A204.1 (cell line): ENCODE measurements around the gene KLF6.
"Not testable (repeated sequence)": the region's sequence is repeated elsewhere in the genome, so short reads cannot be mapped to it uniquely, and the experiment has no call there.

Experiments
- FAIRE-seq: peaks from 2 replicates; lab custom pipeline; 2012; peaks lifted over from hg19 to GRCh38; lab: Jason Lieb, UNC

Gene KLF6

DNA sequence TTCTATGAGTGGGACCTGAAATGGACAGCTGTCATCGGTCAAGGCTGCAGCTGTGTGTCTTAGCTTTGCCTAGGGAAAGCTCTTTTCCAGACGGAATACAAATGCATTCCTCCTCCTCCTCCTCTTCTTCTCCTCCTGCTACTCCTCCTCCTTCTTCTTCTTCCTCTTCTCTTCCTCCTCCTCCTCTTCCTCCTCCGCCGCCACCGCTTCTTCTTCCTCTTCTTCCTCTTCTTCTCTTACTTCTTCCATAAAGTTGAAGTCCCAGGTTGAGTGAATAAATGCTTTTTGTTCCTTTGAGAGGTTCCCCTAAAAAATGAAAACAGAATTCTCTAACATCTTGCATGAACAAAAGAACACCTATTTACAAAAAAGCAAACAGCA, 28.7 kb downstream of the KLF6 start:
- FAIRE-seq: no peak

DNA sequence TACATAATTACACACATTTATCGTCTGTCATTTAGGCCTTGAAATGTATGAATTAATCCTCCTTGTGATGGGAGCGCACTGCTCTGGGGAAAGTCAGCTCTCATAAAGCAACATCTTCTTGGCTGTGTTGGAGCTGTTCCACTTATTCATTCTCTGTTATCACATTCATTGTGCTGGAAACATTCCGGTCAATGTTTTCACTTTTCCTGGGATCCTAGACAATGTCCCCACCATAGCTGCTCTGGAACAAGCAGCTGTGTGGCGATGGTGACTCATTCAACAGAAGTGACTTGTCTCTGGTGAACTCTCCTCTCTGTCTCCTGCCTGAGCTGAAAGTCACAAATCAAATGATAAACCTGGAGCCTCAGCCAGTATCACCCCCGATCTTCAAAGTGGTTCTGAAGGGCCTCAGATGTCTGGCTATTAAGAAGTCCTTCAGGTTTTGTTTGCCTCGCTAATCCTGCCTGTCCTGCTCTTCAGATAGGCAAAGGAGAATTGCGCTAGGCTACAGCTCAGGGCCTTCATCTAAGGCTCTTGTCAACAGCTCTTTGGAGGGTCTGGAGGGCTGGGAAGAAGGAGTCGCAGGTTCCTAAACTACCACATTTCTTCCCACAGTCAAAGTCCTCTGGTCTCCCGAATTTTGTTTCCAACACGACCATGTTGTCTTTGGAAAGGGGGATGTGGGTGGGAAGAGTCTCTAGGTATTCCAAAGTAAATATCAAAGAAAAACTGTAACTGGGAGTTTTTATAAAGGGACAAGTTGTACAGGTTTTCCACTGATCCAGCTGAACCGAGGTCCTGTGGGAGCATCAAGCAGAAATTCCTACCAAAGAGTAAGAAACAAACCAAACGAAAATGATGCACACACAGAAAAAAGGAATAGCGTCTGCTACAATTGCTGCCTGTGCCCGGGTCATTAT, 29.3 kb downstream of the KLF6 start:
- no peak for FAIRE-seq

DNA sequence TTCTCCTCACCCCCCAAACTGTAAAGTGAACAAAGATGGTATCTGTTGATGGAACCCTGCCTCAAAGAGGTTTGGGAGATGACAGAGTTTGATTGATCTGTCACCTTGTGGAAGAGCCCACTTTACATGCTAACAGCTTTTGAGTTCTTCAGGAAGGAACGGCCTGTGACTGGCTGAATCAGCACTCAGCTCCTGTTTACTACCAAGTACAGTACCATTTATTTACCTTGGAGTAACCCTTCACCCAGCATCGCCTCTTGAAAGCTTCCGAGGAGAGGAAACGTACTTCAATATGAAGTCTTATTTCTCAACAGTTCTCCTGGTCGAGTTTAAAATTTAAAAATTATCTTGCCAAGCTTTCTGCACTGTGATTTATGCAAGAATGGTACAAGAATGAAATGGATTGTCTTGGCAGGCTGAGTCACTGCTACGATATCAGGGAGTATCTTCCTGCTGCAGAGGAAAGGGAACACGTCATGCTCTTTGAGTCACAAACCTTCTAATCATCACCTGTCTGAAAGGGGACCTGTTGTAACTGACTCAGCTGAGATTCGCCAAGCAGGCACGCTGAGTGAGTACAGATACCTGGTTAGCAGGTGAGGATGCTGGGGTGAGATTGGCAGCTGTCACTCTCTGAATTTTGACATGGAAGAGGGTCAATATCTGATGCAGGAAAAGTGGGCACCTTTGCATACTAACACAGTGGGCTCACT, 30.1 kb downstream of the KLF6 start:
- FAIRE-seq: no peak

DNA sequence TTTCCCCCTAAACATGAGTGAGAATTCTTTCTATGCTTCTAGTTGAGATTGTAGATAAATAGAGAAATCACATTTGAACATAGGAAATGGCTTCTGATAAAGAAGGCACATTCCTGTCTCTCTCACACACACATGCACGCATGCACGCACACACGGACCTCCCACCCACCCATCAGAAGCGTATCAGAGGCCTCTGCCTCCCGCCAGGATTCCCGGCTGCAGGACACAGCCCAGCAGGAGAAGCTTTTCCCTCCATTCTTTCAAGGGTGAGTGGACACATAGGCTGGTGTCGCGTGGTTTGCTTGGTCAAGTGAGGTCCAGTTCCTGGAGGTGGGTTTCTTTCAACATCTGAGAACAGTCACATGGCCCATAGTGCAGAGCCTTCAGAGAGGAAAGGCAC, 34.2 kb downstream of the KLF6 start:
- no peak for FAIRE-seq

DNA sequence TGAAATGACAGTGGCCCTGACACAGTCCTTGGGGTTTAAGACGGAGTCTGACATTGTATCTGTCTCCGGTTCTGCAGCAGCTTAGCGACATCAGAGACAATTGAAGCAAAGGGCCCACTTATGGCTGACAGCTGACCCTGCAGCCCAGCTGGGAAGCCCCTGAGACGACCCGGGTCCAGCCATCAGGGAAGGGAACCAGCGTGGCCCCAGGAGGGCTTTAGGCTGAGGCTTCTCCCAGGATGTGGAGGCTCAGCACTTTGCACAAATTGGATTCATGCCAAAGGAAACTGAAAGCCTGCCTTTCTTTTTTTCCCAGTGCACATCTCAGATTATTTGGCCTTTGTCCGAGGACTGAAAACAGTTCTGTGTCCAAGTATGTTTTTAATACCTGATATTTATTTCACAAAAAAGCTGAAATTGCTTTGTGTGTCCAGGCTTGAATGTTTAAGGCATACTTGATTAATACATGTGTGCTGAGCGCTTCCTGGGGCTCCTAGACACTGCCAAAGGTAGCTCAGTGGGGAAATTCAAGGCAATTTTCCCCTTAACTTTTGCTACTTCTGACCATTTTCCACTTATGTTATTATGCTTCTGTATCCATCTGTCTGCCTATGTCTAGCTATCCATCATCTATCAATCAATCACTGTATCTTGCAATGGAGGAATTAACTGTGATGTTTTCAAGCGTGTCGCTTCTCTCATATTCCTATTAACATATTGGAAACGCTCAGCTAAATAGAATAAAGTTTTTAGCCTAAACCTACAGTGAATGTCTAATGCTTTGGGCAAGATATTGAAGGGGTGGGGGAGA, 34.8 kb downstream of the KLF6 start:
- FAIRE-seq: no peak

DNA sequence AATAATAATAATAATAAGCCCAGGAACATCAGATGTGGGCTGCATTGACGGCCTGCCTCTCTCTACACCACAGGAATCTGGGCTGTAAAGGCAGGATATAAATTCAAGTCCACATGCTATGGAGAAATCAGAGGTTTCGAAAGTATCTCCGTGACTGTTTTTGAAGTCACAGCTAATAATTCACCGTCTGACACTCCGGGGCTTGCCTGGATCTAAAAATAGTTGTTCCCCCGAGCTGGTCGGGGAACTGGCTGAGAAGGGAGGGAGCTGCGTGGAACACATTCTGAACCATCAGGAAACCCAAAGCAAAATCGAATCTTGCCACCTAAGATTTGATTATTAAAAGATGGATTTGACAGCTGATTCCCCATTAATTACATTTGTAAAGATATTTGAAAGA, 35.4 kb downstream of the KLF6 start:
- FAIRE-seq: no peak

DNA sequence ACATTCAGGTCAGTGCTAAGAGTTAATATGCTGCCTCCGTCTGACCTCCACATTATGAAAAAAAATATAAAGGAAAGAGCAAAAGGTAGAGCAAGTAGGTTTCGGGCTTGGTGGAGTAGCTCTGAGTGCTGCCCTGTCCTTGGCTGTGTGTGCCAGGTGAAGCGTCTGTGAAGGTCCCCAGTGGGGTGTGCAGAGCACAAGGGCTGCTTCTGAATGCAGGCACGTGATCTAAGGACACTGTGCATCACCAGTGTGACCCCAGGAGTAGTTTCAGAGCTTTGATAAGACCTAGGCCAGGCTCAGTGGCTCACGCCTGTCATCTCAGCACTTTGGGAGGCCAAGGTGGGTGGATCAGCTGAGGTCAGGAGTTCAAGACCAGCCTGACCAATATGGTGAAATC, 36.0 kb downstream of the KLF6 start:
- FAIRE-seq: no peak

DNA sequence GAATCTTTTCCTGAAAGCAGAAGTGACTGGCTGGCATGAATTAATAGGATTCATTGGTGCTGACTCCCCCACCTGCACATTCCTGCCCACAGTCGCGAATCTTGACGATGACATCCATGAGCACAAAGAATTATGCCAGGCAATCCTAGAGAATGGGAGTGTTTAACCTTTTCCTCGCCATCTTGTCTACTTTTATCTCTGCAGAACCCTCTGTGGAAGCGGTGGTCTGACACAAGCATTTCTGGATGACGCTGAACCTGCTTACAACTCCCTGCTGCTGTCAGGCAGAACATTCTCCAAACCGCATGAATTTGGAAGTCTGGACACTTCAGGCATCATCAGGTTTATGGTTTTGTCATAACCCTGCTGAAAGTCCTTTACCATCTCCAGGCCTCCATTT, 36.5 kb downstream of the KLF6 start:
- FAIRE-seq: no peak

DNA sequence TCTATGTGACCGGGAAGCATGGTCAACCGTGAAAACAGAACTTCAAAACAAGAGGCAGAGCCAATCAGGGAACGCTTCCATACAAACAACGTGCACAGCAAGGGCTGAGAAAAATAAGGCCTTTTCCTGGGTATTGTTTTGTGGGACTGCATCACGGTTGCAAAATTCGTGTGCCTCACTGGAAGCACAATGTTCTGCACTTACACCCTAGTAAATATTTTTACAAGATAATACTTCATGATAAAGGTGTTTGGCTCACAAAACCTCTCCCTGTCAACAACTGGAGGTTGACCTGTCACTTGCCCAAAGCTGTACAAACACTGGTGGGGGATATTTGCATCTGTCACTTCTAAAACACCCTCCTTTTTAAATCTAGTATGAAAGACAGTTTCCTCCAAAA, 37.0 kb downstream of the KLF6 start:
- no peak for FAIRE-seq

DNA sequence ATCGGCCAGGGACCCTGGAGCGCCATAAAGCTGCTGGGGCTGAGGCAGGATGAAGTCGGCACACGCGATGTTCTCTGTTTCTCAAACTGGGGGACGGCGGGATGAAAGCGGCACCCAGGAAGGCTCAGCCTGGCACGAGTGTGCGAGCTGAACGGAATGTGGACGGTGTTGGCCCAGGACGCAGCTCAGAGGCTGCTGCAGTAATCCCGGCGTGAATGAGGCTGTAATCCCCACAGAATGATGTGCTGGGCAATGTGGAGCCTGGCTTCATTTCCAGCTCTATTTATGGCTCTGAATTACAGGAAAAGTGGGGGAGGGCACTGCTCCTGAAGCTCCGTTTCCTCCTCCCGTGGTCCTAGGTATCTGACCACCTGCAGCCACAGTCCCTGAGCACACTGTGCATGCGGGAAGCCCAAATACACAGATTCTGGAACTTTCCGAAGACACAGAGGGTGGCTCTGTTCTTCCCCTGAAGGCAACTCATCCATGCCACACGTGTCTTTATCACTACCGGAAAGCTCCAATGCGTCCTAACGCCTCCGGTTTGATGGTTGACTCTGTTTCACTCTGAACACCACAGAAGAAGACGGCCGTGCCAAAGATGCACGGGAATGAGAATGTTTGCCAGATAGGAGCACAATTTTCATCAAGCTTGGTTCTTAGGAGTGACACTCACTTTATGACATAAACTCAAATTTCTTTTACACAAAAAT, 37.6 kb downstream of the KLF6 start:
- no peak for FAIRE-seq

DNA sequence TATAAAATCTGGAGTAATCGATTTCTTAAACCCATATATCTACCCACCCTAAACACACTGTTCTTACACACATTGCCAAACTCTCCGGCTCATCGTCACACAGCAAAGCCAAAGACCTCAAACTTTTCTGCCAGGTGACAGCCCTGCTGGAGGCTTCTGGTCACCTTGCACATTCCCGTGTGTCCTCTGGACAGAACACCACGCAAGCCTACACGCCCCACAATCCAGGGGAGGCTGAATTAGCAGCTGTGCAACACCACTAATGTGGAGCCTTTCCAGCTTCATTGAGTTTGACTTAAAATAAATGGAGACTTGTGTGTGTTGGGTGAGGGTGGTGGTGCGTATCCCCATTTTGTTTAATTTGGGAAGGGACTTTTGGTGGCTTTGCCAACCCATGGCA, 38.4 kb downstream of the KLF6 start:
- no peak for FAIRE-seq

DNA sequence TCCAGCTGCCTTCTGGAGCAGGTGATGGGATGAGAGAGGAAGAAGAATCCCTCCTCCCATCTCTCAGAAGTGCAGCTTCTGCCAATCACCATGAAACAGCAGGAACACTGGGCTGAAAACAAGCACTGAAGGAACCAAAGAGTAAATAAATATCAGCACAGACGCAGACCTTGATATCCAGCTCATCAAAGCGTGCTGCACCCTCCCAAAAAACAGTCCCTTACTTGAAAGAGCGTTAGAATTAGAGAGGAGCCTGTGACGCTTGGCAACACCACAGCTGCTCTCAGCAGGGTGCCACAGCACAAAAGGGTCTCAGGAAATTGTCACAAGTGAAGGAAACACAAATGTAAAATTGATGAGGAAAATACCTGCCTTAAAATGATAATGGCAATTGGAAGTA, 39.5 kb downstream of the KLF6 start:
- FAIRE-seq: no peak

DNA sequence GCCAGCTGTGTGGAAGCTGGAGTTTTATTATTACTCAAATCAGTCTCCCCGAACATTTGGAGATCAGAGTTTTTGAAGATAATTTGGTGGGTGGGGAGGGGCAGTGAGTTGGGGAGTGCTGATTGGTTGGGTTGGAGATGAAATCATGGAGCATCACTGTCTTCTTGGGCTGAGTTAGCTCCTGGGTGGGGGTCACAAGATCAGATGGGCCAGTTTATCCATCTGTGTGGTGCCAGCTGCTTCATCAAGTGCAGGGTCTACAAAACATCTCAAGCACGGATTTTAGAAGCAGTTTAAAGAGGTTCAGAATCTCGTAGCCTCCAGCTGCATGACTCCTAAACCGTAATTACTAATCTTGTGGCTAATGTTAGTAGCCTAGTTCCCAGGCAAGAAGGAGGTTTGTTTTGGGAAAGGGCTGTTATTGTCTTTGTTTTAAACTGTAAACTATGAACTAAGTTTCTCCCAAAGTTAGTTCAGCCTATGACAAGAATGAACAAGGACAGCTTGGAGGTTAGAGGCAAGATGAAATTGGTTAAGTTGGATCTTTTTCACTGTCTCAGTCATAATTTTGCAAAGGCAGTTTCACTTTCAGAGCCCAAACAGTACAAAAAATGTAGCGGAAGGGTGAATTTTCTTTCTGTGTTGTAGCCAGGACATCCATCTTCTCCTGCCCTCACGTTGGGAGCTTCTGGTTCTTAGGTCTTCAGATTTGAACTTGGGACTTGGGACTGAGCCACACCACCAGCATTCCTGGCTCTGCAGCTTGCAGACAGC, 43.1 kb downstream of the KLF6 start:
- FAIRE-seq: no peak

DNA sequence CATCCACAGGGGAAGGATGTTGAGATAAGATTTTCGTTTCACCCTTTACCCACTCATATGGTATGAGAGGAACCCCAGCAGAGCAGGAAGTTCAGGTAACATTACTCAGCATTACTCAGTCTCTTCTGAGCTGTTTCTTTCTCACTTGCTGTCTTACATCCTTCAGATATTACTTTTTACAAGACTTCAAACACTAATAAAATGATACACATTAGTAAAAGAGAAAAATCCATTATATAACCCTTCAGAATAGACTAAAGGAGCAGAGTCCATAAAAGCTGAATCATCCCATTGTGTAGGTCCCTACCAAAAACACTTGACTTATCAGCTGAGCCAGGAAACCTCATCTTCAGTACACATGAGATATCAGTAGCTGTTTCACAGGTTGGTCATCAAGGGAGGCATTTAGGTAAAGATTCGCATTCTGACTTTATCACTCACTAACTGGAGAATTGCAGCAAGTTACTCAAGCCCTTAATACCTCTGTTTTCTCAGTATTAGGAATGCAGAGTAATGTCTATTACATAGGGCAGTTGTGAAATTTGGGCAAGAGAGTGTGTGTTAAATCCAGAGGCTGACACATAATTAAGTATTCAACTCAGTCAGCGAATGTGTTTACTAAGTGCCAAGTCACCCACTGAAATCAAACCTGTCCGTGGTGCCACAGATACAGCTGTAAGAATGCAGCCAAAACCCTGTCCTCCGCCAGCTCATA, 44.7 kb downstream of the KLF6 start:
- FAIRE-seq: no peak

DNA sequence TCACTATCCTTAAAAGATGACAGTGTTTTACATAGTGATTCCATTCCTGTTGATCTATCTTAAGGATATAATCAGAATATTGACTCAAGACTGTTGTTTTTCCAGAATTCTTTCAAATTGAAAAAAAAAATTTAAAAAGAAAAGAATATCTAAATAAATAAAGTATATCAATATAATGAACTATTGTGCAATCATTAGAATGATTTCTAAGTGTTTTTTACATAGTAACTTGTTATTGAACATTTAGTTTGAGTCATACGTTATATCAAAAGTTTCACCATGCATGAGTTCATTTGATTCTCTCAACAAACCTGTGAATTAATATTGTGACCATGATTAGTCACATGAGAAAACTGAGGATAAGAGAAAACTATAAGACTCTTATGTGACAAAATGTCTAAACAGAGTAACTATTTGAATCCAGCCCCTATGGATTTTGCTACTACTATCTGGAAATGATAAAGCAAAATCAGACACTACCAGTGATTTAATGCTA, 46.1 kb downstream of the KLF6 start:
- FAIRE-seq: no peak

DNA sequence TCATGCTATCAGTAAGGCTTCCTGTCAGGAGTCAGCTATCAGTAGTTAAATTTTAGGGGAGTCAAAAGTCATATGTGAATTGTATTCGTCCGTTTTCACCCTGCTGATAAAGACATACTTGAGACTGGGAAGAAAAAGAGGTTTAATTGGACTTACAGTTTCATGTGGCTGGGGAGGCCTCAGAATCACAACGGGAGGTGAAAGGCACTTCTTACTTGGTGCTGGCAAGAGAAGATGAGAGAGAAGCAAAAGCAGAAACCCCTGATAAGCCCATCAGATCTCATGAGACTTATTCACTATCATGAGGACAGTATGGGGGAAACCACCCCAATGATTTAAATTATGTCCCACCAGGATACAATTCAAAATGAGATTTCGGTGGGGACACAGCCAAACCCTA, 47.1 kb downstream of the KLF6 start:
- no peak for FAIRE-seq

DNA sequence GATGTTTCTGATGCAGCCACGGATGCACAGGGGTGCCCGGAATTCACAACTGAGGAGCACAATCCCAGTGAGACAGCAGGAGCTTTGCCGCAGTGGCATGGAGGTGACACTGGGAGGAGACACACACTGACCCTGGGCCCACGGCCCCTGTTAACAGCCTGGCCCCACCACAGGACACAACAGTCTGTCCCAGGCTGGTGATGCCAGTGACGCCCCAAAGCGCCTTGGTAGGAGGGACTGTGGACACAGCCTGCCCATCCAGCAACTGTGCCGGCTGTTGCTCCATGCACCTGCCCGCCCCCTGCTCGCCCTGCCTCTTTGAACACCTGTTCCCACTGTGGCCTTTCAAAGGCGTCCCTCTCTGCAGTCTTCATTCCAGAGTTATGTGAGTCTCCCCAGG, 49.8 kb downstream of the KLF6 start:
- no peak for FAIRE-seq

DNA sequence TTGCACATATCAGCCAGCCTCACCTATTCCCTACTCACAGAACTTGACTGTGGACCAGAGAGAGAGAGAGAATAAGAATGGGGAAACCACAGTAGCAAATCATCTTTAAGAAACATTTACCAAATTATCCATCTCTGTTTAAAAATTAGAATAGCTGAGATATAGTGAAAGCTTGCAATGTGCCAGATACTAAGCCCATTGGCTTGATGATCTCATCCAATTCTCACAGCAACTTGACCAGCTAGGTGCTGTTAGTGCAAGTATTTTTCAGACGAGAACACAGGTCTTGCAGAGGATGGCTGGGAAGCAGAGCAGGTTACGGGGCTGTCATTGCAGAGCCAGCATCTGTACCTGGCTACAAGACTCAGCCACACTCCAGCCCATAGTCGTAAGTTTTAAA, 50.9 kb downstream of the KLF6 start:
- FAIRE-seq: no peak

DNA sequence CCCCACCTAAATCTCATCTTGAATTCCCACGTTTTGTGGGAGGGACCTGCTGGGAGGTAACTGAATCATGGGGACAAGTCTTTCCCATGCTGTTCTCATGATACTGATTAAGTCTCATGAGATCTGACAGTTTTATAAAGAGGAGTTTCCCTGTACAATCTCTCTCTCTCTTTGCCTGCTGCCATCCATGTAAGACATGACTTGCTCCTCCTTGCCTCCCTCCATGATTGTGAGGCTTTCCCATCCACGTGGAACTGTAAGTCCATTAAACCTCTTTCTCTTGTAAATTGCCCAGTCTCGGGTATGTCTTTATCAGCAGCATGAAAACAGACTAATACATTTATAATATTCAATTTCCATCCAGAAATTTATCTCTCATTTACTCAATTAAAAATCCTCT, 52.8 kb downstream of the KLF6 start:
- FAIRE-seq: not testable (repeated sequence)

DNA sequence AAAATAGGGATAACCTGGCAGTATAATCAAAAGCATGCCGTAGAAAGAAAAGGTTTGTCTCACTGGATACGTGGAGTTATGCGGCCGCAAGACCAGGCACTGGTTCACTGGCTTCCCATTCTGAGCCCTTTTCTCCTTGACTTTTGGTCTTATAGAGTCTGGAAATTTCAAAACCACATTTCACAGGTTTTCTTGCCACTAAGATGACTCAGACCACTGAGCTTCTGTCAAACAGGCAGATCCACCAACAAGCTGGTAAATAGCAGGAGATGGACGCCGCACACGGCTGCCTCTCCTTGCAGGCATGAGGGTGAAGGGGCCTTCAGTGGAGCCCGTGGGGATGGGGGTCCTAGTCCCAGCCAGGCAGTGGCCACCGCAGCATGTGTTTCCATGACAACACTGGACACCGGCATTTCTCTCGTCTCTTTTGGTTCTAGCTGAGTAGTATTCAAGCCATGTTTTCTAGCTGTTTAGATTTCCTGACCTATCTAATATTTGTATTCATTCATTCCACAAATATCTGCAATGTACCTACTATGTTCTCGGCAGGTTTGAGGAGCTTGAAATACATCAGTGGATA, 55.5 kb downstream of the KLF6 start:
- FAIRE-seq: no peak
